GM12873 (cell line): ENCODE results near the gene TGM3.

Source experiments
- TF ChIP-seq, protein P1 (sequence below): IDR thresholded peaks from 2 replicates; pipeline ENCODE4 v1.5.1; 2012; ENCODE audit warnings: low read depth, mild to moderate bottlenecking, moderate library complexity, low read length, control low read depth; ENCODE audit not compliant: insufficient read depth; ENCODE audit errors: missing control alignments

TGM3 gene

DNA sequence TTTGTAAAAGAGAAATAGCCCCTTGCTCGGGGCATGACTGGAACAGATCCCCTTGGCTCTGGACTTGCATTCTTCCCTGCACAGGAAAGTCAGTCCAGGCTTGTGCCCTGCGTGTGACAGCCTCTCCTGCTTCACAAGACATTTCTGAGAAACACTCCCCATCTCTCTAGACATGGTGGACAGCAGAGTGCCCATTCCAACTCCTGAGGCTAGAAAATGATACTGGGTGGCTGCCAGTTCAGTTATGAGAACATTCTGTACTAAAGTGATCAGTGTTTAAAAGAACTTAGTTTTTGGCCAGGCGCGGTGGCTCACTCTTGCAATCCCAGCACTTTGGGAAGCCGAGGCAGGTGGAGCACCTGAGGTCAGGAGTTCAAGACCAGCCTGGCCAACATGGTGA lies 41.3 kb downstream of the TGM3 start:
- TF ChIP-seq, protein P1, sequence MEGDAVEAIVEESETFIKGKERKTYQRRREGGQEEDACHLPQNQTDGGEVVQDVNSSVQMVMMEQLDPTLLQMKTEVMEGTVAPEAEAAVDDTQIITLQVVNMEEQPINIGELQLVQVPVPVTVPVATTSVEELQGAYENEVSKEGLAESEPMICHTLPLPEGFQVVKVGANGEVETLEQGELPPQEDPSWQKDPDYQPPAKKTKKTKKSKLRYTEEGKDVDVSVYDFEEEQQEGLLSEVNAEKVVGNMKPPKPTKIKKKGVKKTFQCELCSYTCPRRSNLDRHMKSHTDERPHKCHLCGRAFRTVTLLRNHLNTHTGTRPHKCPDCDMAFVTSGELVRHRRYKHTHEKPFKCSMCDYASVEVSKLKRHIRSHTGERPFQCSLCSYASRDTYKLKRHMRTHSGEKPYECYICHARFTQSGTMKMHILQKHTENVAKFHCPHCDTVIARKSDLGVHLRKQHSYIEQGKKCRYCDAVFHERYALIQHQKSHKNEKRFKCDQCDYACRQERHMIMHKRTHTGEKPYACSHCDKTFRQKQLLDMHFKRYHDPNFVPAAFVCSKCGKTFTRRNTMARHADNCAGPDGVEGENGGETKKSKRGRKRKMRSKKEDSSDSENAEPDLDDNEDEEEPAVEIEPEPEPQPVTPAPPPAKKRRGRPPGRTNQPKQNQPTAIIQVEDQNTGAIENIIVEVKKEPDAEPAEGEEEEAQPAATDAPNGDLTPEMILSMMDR = no peak

DNA sequence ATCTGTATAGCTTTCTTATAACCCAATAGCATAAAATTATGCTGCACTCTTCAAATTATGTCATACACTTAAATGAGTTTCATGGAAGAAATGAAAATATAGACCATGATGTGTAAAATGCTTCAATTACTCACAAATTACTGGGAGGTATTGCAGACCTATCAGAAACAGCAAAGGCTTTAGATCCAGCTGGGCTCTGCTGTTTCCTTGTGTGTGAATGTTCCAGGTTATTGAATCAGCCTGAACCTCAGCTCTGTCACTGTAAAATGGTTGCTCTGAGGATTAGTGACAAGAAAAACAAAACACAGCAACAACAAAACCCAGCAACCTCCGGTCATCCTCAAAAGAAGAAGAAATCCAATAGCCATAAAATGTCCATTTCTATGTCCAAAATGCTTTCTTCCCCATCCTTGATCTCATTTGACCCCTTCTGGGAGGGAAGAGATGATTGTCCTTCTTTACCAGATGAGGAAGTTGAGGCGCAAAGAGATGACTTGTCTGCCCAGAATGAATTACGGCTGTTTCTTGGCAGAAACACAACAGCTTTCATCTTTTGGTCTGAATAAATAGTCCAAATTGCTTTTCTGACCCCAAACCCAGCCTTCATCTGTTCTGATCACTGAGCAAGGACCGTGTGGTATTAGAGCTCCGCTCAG lies 42.7 kb downstream of the TGM3 start:
- TF ChIP-seq, protein P1 = no peak

DNA sequence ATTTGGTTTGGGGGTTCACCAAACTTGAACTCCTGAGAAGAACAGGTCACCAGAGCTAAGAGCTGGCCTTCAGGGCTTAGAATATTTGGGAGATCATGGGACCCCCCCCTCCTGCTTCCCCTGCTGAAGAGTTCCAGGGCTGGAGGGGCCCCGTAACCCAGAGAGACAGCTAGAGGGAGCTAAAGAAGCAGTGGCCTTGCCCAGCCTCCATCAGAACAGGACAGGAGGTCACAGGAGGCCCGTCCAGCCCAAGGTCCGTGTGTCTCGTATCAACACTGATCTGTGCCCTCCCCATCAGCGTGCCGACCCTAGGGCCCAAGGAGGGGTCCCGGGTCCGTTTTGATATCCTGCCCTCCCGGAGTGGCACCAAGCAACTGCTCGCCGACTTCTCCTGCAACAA lies 44.3 kb downstream of the TGM3 start:
- TF ChIP-seq, protein P1 = no peak

DNA sequence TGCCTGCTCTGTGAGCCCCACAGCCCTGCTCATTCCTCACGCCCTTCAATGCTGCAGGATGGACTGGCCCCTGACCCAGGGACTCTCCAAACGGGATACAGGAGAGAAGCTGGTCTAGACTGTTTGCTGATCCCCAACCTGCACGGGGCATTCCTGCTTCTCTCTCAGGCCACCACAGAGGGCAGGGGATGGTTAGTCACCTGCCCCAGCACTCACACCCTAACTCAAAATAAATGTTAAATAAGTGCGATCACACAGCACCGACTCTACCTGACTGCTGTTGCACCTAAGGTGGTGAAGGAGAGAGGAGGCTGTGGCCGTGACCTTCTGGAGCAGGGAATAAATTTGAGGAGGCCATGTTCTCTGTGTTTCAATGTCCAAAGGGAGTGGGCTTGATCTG lies 45.0 kb downstream of the TGM3 start:
- TF ChIP-seq, protein P1 = no peak

- TF ChIP-seq, protein P1 = no peak
Measured at GRCh38 chr20:2341336-2341735, 45.5 kb downstream of the TGM3 start.

DNA sequence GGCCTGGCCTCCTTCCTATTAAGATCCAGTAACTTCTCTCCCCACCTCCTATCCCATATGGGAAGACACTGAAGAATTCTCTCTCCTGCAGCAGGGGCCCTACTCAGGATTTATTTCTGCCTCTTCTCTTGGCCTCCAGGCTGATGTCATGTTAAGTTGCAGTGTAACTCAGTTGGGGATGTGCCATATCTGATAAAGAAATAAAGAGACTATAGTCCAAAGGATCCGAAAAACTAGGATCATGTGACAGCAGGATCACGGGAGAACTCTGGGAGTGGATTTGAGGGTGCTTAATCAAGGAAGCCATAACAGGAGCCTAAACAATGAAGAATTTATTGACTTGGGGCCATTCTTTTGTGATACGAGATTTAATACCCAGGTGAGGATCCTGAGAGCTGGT lies 46.4 kb downstream of the TGM3 start:
- TF ChIP-seq, protein P1 = no peak

- TF ChIP-seq, protein P1 = no peak
Measured at GRCh38 chr20:2346188-2346587, 50.4 kb downstream of the TGM3 start.
